ENCODE measurements around the gene TERT. TPM values are rescaled to one million over a fixed set of nuclear protein-coding genes. Genes with fewer than 3 reads are reported as not detected.

Gene TERT
- 1.1 and 1.2 TPM in 2 replicates for polyA plus RNA-seq (2011; rRNA removed)
- 6.2 and 7.5 TPM in 2 replicates for polyA plus RNA-seq (2012; cell fraction: cytosol; rRNA removed)
- polyA plus RNA-seq (2012; cell fraction: nucleus; rRNA removed), result 36.4 and 48.1 TPM in 2 replicates
- polyA plus RNA-seq (2017; fragmentation: RNase III; extraction: RNeasy Plus Mini Kit Qiagen cat#74134 plus additional on column Dnase treatment), result 3.9 to 5.2 TPM (median 4.0 TPM) in 3 replicates
- polyA minus RNA-seq (2011; rRNA and poly(A)+ RNA removed), result 1.2 and 2.3 TPM in 2 replicates

- Histone ChIP-seq H3K9me3 (no peaks in the 10 kb centered on the region), H3K4me1 (peaks cover 8% of the 10 kb centered on the region; the same call in 1 of the 3 replicates), H3K27ac (peak within 1 kb of the TSS; percentile 74 to 89), H3K4me2 (peak within 1 kb of the TSS; percentile 99), H3K4me3 (peak within 1 kb of the TSS; percentile 73)
- ATAC-seq, result peak; percentile 73 to 85
- ChIA-PET POLR2A (no interaction called here), CTCF (interaction anchor here (1.5 kb wide), 1 partner anchor 8 kb away, joined by 3 read pairs; no protein-coding TSS in a partner anchor)
- no peak for FAIRE-seq
- DNase-seq (ENCODE audit: low read depth in 1 of 2, low spot score in 1 of 2), result peak; percentile 48 to 63
- TF ChIP-seq NPAS2 (CRISPR knock-in tag; IDR thresholded peaks at IDR 0.05; ENCODE audit: borderline replicate concordance) (no peak), POLR2A (IDR thresholded peaks at IDR 0.05; ENCODE audit: low read length) (peak; percentile 33), RCOR1 (IDR thresholded peaks at IDR 0.05; ENCODE audit: low read depth, low read length) (no peak), TP53 (CRISPR knock-in tag; IDR thresholded peaks at IDR 0.05) (no peak), SMC3 (IDR thresholded peaks at IDR 0.05) (no peak), EHF (CRISPR knock-in tag; IDR thresholded peaks at IDR 0.05) (no peak), EHMT2 (IDR thresholded peaks at IDR 0.05; ENCODE audit: low read depth) (no peak), HOXA7 (CRISPR knock-in tag; IDR thresholded peaks at IDR 0.05) (no peak), JUN (IDR thresholded peaks at IDR 0.05) (peak in 1 of 2 experiments; percentile 31; a peak in 1 of 5 replicates), EP300 (IDR thresholded peaks at IDR 0.05) (no peak), ZC3H11A (IDR thresholded peaks at IDR 0.05) (no peak), MAX (IDR thresholded peaks at IDR 0.05) (peak; percentile 89), CHD2 (IDR thresholded peaks at IDR 0.05; ENCODE audit: low read length, partially characterized antibody) (no peak), POLR2AphosphoS2 (conservative IDR thresholded peaks at IDR 0.05; ENCODE audit: low read length) (no peak), E2F6 (IDR thresholded peaks at IDR 0.05; ENCODE audit: borderline replicate concordance, low read depth) (peak; percentile 84), CBX8 (IDR thresholded peaks at IDR 0.05) (no peak), BHLHE40 (IDR thresholded peaks at IDR 0.05; ENCODE audit: low read depth, low read length) (no peak)
- 64% methylated on average over 37 of the region's 102 CpGs for WGBS (ENCODE audit: missing lambda C conversion rate)
Measured at GRCh38 chr5:1294835-1295649, at the start of gene TERT. TSS of gene TERT (minus strand) at chr5:1295068. CDS start at chr5:1294989, 79 bp downstream.

GRCh38 chr5:1343931-1344901 is 49.3 kb upstream of the TERT start:
- whole genome bisulfite sequencing (ENCODE audit: missing lambda C conversion rate), result 21% methylated on average over 13 of the region's 61 CpGs
- TF ChIP-seq HOXB5 (CRISPR knock-in tag; IDR thresholded peaks at IDR 0.05) (no peak), ZFP36 (IDR thresholded peaks at IDR 0.05; ENCODE audit: borderline replicate concordance, partially characterized antibody) (no peak), HOXA7 (CRISPR knock-in tag; IDR thresholded peaks at IDR 0.05) (no peak), HOXB13 (CRISPR knock-in tag; IDR thresholded peaks at IDR 0.05; ENCODE audit: low read depth) (no peak), PHF8 (IDR thresholded peaks at IDR 0.05; ENCODE audit: borderline replicate concordance, low read depth) (no peak)
- FAIRE-seq, result no peak
- Histone ChIP-seq H3K9me3 (no peaks in the 10 kb centered on the region), H3K27ac (peak overlapping the region; percentile 89 to 93), H3K4me2 (peak overlapping the region; percentile 98), H3K4me3 (peak overlapping the region; percentile 92), H3K4me1 (peaks cover 19% of the 10 kb centered on the region)
- ChIA-PET POLR2A (interaction anchor here (0.9 to 1.5 kb wide), 2 partner anchors 10 to 26 kb away, joined by 3 to 7 read pairs; no protein-coding TSS in a partner anchor), CTCF (interaction anchor here (1.2 to 2.8 kb wide), 3 partner anchors 12 to 301 kb away, joined by 5 to 10 read pairs (median 5); no protein-coding TSS in a partner anchor)
- ATAC-seq, result peak; percentile 10 to 35; a peak in 2 of 6 replicates
- no peak for DNase-seq (ENCODE audit: low read depth in 1 of 2, low spot score in 1 of 2)
